Motor neuron (in vitro differentiated cells): ENCODE measurements around the gene IFT27. TPM values are rescaled to one million over a fixed set of nuclear protein-coding genes. Genes with fewer than 3 reads are reported as not detected.

Experiments used
- ATAC-seq, 8 experiments: fragments of 200-7000 bp; cut with Tn5 transposase; replicated peaks in 6 of 8; 2 replicates each; pipeline ENCODE4 v1.8.0; 2021; ENCODE audit warnings: mild to moderate bottlenecking in 8 of 8, moderate library complexity in 8 of 8
- H3K27ac ChIP-seq, 2 donors: fragments of 250-450 bp; sonication (Bioruptor Pico); 2 replicates each; pipeline ENCODE4 v1.9.0; 2021; ENCODE audit warnings: antibody characterized with exemption in 2 of 2, mild to moderate bottlenecking in 2 of 2, moderate library complexity in 1 of 2
- H3K4me1 ChIP-seq, 2 donors: fragments of 250-450 bp; sonication (Bioruptor Pico); replicated peaks in 1 of 2; 2 replicates each; pipeline ENCODE4 v1.6.1; 2021; ENCODE audit warnings: antibody characterized with exemption in 2 of 2, mild to moderate bottlenecking in 2 of 2, moderate library complexity in 1 of 2
- H3K4me3 ChIP-seq, 5 donors: fragments of 250-450 bp; sonication (Bioruptor Pico); 2 replicates each; pipeline ENCODE4 v1.9.0; 2021; ENCODE audit warnings: antibody characterized with exemption in 5 of 5, mild to moderate bottlenecking in 5 of 5, moderate library complexity in 4 of 5
- WGBS, 10 experiments: fragments of 450-650 bp; shearing (Covaris generic); methylation state at CpG; one replicate each; pipeline ENCODE4 v1.0.0; 2022; 5-methylcytosine and 5-hydroxymethylcytosine counted together
- in situ Hi-C, 9 experiments: fragments of 400-800 bp; cut with MboI; loops; one replicate each; pipeline ENCODE4 v1.15.0; 2021; ENCODE audit warnings: low sequenced_read_pairs in 9 of 9, low pct_unique_long_range_greater_than_20kb in 2 of 9; ENCODE audit not compliant: unreplicated experiment in 9 of 9
- total RNA-seq, 8 experiments: library from RNA; unstranded; fragments of 300-600 nt; gene quantifications; 2 replicates each; pipeline versions ENCODE4 v1.2.3 to v1.2.4, GENCODE V29; 2022

The IFT27 gene
- 100 to 1,000 TPM in 1 of 8 experiments, 10 to 100 TPM in 7; 21.1 to 100 (median 55.7) TPM for total RNA-seq

- peak within 1 kb of the TSS; percentile 54 to 81 (median 67) for H3K4me3 ChIP-seq
- peak; percentile 92 to 95 (median 94) for ATAC-seq
- peak within 1 kb of the TSS; percentile 78 to 87 for H3K27ac ChIP-seq
- in situ Hi-C loops, result loop anchor here in 2 of 9 experiments (25.0 kb wide), 1 partner anchor 211 kb away; no protein-coding TSS in a partner anchor
- H3K4me1 ChIP-seq, result peaks cover 7 to 13% of the 10 kb centered on the region in 2 donors
- WGBS, 10 experiments, result 0 to 7% (median 1%) methylated on average over 3 to 21 of the region's 43 CpGs; no CpG with 5 or more reads in 4 of the 10 experiments
Measured at GRCh38 chr22:36775964-36776669, at the start of gene IFT27. IFT27 (minus strand) TSS chr22:36776119; CDS start chr22:36775707, 412 bp downstream.

- Histone ChIP-seq H3K27ac (no peak overlapping the region), H3K4me3 (no peak overlapping the region), H3K4me1 (no peaks in the 10 kb centered on the region)
- no peak for ATAC-seq
- in situ Hi-C loops, result no loop called here
- 33 to 83% (median 80%) methylated on average over 1 of the region's 2 CpGs; no CpG with 5 or more reads in 7 of the 10 experiments for WGBS, 10 experiments
Measured at GRCh38 chr22:36824655-36825054, 48.7 kb upstream of the IFT27 start.

GRCh38 chr22:36823186-36823839 is 47.4 kb upstream of the IFT27 start:
- no peaks in the 10 kb centered on the region for H3K4me1 ChIP-seq

GRCh38 chr22:36822581-36822980 is 46.7 kb upstream of the IFT27 start:
- 20 to 80% (median 57%) methylated on average over 1 to 3 of the region's 6 CpGs; no CpG with 5 or more reads in 4 of the 10 experiments for WGBS, 10 experiments
- in situ Hi-C loops, result no loop called here
- no peak overlapping the region for H3K4me3 ChIP-seq
- H3K27ac ChIP-seq, result no peak overlapping the region
- no peaks in the 10 kb centered on the region for H3K4me1 ChIP-seq
- ATAC-seq, result peak in 2 of 8 experiments; percentile 16 to 34

More at GRCh38 chr22:36823186-36823839, 47.4 kb upstream of the IFT27 start:
- Histone ChIP-seq H3K27ac (no peak overlapping the region), H3K4me3 (no peak overlapping the region)
- in situ Hi-C loops, result no loop called here
- 0 to 83% (median 49%) methylated on average over 1 to 6 of the region's 17 CpGs; no CpG with 5 or more reads in 2 of the 10 experiments for WGBS, 10 experiments
- peak in 1 of 8 experiments; percentile 26 for ATAC-seq

GRCh38 chr22:36819112-36819511 is 43.2 kb upstream of the IFT27 start:
- Histone ChIP-seq H3K4me1 (peaks cover 6 to 7% of the 10 kb centered on the region in 2 donors), H3K4me3 (no peak overlapping the region), H3K27ac (no peak overlapping the region)
- ATAC-seq, result no peak
- in situ Hi-C loops, result no loop called here
- no CpG with 5 or more reads among the region's 9 CpGs for WGBS, 10 experiments

GRCh38 chr22:36818010-36818642 is 42.2 kb upstream of the IFT27 start:
- WGBS, 10 experiments, result 70 to 100% (median 87%) methylated on average over 1 to 3 of the region's 6 CpGs; no CpG with 5 or more reads in 6 of the 10 experiments
- in situ Hi-C loops, result no loop called here
- H3K27ac ChIP-seq, result no peak overlapping the region
- ATAC-seq, result peak in 2 of 8 experiments; percentile 22 to 56
- H3K4me3 ChIP-seq, result no peak overlapping the region
- peaks cover 6 to 7% of the 10 kb centered on the region in 2 donors for H3K4me1 ChIP-seq

- Histone ChIP-seq H3K27ac (no peak overlapping the region), H3K4me1 (peaks cover 6 to 7% of the 10 kb centered on the region in 2 donors), H3K4me3 (no peak overlapping the region)
- in situ Hi-C loops, result no loop called here
- no peak for ATAC-seq
- WGBS, 10 experiments, result 29 to 60% (median 51%) methylated on average over 1 to 4 of the region's 5 CpGs; no CpG with 5 or more reads in 3 of the 10 experiments
Measured at GRCh38 chr22:36817525-36817848, 41.6 kb upstream of the IFT27 start.

GRCh38 chr22:36816636-36817524 is 41.0 kb upstream of the IFT27 start, which contains the start of gene PVALB:
PVALB (minus strand) TSS chr22:36817035; CDS start chr22:36817005, 30 bp downstream.
- 0% methylated on average over 2 to 21 of the region's 75 CpGs; no CpG with 5 or more reads in 7 of the 10 experiments for WGBS, 10 experiments
- H3K4me3 ChIP-seq, result peak within 1 kb of the TSS; percentile 13 to 31 (median 26)
- H3K27ac ChIP-seq, result no peak within 1 kb of the TSS
- peaks cover 6 to 7% of the 10 kb centered on the region in 2 donors for H3K4me1 ChIP-seq
- peak; percentile 86 to 95 (median 92) for ATAC-seq
- in situ Hi-C loops, result no loop called here

- peaks cover 6 to 7% of the 10 kb centered on the region in 2 donors for H3K4me1 ChIP-seq
- in situ Hi-C loops, result no loop called here
- ATAC-seq, result no peak
- H3K4me3 ChIP-seq, result peak overlapping the region in 3 of 5 donors; percentile 23 to 31 (median 28)
- 0 to 15% (median 5%) methylated on average over 2 to 8 of the region's 12 CpGs; no CpG with 5 or more reads in 6 of the 10 experiments for WGBS, 10 experiments
- no peak overlapping the region for H3K27ac ChIP-seq
Measured at GRCh38 chr22:36816339-36816635, 40.4 kb upstream of the IFT27 start.

GRCh38 chr22:36815558-36816338 is 39.8 kb upstream of the IFT27 start:
- H3K4me1 ChIP-seq, result peaks cover 6 to 7% of the 10 kb centered on the region in 2 donors
- in situ Hi-C loops, result no loop called here
- 0 to 80% (median 40%) methylated on average over 1 to 2 of the region's 8 CpGs; no CpG with 5 or more reads in 5 of the 10 experiments for WGBS, 10 experiments
- H3K27ac ChIP-seq, result no peak overlapping the region
- no peak overlapping the region for H3K4me3 ChIP-seq
- no peak for ATAC-seq

- in situ Hi-C loops, result no loop called here
- ATAC-seq, result no peak
- WGBS, 10 experiments, result 20 to 92% (median 50%) methylated on average over 2 to 8 of the region's 10 CpGs; no CpG with 5 or more reads in 2 of the 10 experiments
- Histone ChIP-seq H3K27ac (no peak overlapping the region), H3K4me3 (no peak overlapping the region), H3K4me1 (peaks cover 6 to 7% of the 10 kb centered on the region in 2 donors)
Measured at GRCh38 chr22:36814801-36815200, 38.9 kb upstream of the IFT27 start.
